Measurements from ENCODE around the gene SAFB.
"Not testable (repeated sequence)": the region's sequence is repeated elsewhere in the genome, so short reads cannot be mapped to it uniquely, and the experiment has no call there.

Gene SAFB

GRCh38 chr19:5600797-5601196 is 22.1 kb upstream of the SAFB start:
- no peaks in the 10 kb centered on the region for H3K4me1 Mint-ChIP-seq
- TF ChIP-seq CTCF (IDR thresholded peaks at IDR 0.05; ENCODE audit: unreplicated experiment in 3 of 3) = no peak
- no peaks in the 10 kb centered on the region for H3K9me3 Mint-ChIP-seq
- no peak overlapping the region for H3K4me3 Mint-ChIP-seq
- H3K27me3 Mint-ChIP-seq (ENCODE audit: low read depth) = no peaks in the 10 kb centered on the region
- peaks cover 80% of the 10 kb centered on the region for H3K36me3 Mint-ChIP-seq (ENCODE audit: low read depth)
- H3K27ac Mint-ChIP-seq = peak overlapping the region in 1 of 3 experiments; percentile 6

DNA sequence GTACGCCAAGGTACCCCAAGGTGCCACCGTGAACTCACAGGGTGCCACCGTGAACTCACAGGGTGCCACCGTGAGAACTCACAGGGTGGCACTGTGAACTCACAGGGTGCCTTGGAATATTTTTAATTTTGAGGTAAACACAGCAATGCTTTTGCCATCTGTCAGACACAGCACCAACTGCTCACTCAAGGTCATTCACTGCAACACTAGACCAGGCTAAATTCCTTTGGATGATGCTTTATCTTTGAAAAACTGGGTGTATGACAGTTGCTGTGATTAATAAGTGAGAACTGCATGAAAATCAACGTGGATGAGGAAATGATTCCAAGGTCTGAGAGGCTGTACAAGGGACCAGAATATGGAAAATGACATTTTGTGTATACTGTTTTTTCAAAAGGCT is 19.3 kb upstream of the SAFB start:
- Mint-ChIP-seq H3K9me3 (no peaks in the 10 kb centered on the region), H3K27me3 (ENCODE audit: low read depth) (no peaks in the 10 kb centered on the region), H3K27ac (no peak overlapping the region), H3K4me1 (no peaks in the 10 kb centered on the region), H3K4me3 (no peak overlapping the region), H3K36me3 (ENCODE audit: low read depth) (peaks cover 86% of the 10 kb centered on the region)
- TF ChIP-seq CTCF (IDR thresholded peaks at IDR 0.05; ENCODE audit: unreplicated experiment in 3 of 3) = no peak

- Mint-ChIP-seq H3K4me1 (no peaks in the 10 kb centered on the region), H3K27me3 (ENCODE audit: low read depth) (no peaks in the 10 kb centered on the region), H3K36me3 (ENCODE audit: low read depth) (peaks cover 84% of the 10 kb centered on the region), H3K27ac (peak overlapping the region in 1 of 3 experiments; percentile 63), H3K4me3 (no peak overlapping the region), H3K9me3 (no peaks in the 10 kb centered on the region)
- no peak for TF ChIP-seq CTCF (IDR thresholded peaks at IDR 0.05; ENCODE audit: unreplicated experiment in 3 of 3)
These were observed 17.5 kb upstream of the SAFB start for GRCh38 chr19:5605362-5605761.

GRCh38 chr19:5607318-5608275 is 15.3 kb upstream of the SAFB start:
- H3K4me1 Mint-ChIP-seq = no peaks in the 10 kb centered on the region
- H3K27me3 Mint-ChIP-seq (ENCODE audit: low read depth) = no peaks in the 10 kb centered on the region
- no peak for TF ChIP-seq CTCF (IDR thresholded peaks at IDR 0.05; ENCODE audit: unreplicated experiment in 3 of 3)
- peaks cover 80% of the 10 kb centered on the region for H3K36me3 Mint-ChIP-seq (ENCODE audit: low read depth)
- no peak overlapping the region for H3K4me3 Mint-ChIP-seq
- no peaks in the 10 kb centered on the region for H3K9me3 Mint-ChIP-seq
- peak overlapping the region; percentile 1 to 80 (median 8) for H3K27ac Mint-ChIP-seq

- no peak for TF ChIP-seq CTCF (IDR thresholded peaks at IDR 0.05; ENCODE audit: unreplicated experiment in 3 of 3)
- H3K4me3 Mint-ChIP-seq = no peak overlapping the region
- H3K27me3 Mint-ChIP-seq (ENCODE audit: low read depth) = no peaks in the 10 kb centered on the region
- H3K36me3 Mint-ChIP-seq (ENCODE audit: low read depth) = peaks cover 83% of the 10 kb centered on the region
- no peaks in the 10 kb centered on the region for H3K9me3 Mint-ChIP-seq
- H3K4me1 Mint-ChIP-seq = no peaks in the 10 kb centered on the region
- peak overlapping the region; percentile 1 to 80 (median 8) for H3K27ac Mint-ChIP-seq
These were observed 14.6 kb upstream of the SAFB start for GRCh38 chr19:5608291-5608690.

DNA sequence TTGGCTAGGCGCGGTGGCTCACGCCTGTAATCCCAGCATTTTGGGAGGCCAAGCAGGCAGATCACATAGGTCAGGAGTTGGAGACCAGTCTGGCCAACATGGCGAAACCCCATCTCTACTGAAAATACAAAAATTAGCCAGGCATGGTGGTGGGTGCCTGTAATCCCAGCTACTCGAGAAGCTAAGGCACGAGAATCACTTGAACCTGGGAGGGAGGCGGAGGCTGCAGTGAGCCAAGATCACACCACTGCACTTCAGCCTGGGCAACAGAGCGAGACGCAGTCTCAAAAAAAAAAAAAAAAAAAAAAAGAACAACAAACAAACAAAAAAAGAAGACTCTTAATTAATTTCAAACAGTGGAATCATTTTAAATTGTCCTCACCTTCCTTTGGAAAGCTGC is 14.1 kb upstream of the SAFB start:
- H3K9me3 Mint-ChIP-seq; H3K4me3 Mint-ChIP-seq; H3K4me1 Mint-ChIP-seq; H3K27me3 Mint-ChIP-seq (ENCODE audit: low read depth): not testable (repeated sequence)
- Mint-ChIP-seq H3K27ac (peak overlapping the region; percentile 1 to 80 (median 8)), H3K36me3 (ENCODE audit: low read depth) (peaks cover 83% of the 10 kb centered on the region)

All from nephron (organoid).